H54 (cell line): ENCODE measurements around the gene SPINK2.

ENCODE experiments used
- DNase-seq: peaks from one replicate; pipeline ENCODE4 v3.0.0; 2011; ENCODE audit warnings: low spot score, mixed read lengths; ENCODE audit not compliant: insufficient read length
- FAIRE-seq: peaks from 3 replicates; lab custom pipeline; 2011; peaks lifted over from hg19 to GRCh38; lab: Jason Lieb, UNC
- POLR2A ChIP-seq: IDR thresholded peaks from 2 replicates; pipeline ENCODE4 v1.6.1; 2011; ENCODE audit warnings: low read depth, mild to moderate bottlenecking, low read length

The SPINK2 gene

GRCh38 chr4:56783986-56784385 is 37.5 kb downstream of the SPINK2 start:
- TF ChIP-seq POLR2A = no peak
- no peak for FAIRE-seq
- no peak for DNase-seq

- DNase-seq = no peak
- no peak for FAIRE-seq
- TF ChIP-seq POLR2A = no peak
These were observed 39.5 kb downstream of the SPINK2 start for GRCh38 chr4:56782019-56782418.

GRCh38 chr4:56773346-56773745 is 48.2 kb downstream of the SPINK2 start:
- FAIRE-seq = no peak
- DNase-seq = no peak
- TF ChIP-seq POLR2A = no peak

- no peak for FAIRE-seq
- no peak for DNase-seq
- TF ChIP-seq POLR2A = no peak
These were observed 49.4 kb downstream of the SPINK2 start for GRCh38 chr4:56772134-56772533.

- no peak for TF ChIP-seq POLR2A
- DNase-seq (no peak), FAIRE-seq (no peak)
These were observed 52.7 kb downstream of the SPINK2 start for GRCh38 chr4:56768763-56769162.

- no peak for TF ChIP-seq POLR2A
- DNase-seq (no peak), FAIRE-seq (no peak)
These were observed 53.2 kb downstream of the SPINK2 start for GRCh38 chr4:56768316-56768715.

- TF ChIP-seq POLR2A = no peak
- no peak for FAIRE-seq
- no peak for DNase-seq
These were observed 53.9 kb downstream of the SPINK2 start for GRCh38 chr4:56767567-56767966.

- DNase-seq = no peak
- no peak for FAIRE-seq
- no peak for TF ChIP-seq POLR2A
These were observed 56.7 kb downstream of the SPINK2 start for GRCh38 chr4:56764775-56765174.

GRCh38 chr4:56764223-56764622 is 57.3 kb downstream of the SPINK2 start:
- no peak for TF ChIP-seq POLR2A
- no peak for DNase-seq
- FAIRE-seq = no peak

- no peak for FAIRE-seq
- TF ChIP-seq POLR2A = no peak
- no peak for DNase-seq
These were observed 58.8 kb downstream of the SPINK2 start for GRCh38 chr4:56762484-56763250.

- FAIRE-seq = no peak
- no peak for DNase-seq
- no peak for TF ChIP-seq POLR2A
These were observed 61.3 kb downstream of the SPINK2 start for GRCh38 chr4:56760183-56760582.
